Stimulated activated CD4-positive, alpha-beta T cell treated with anti-CD3 and anti-CD28 coated beads, Interleukin-2, amount 100 ng/mL, for 24 hours (primary cell): Measurements from ENCODE around the gene MFSD6L.

Experiments
- DNase-seq, 2 donors: peaks; one replicate each; pipeline ENCODE4 v3.0.0-alpha.2; 2020

The MFSD6L gene, protein sequence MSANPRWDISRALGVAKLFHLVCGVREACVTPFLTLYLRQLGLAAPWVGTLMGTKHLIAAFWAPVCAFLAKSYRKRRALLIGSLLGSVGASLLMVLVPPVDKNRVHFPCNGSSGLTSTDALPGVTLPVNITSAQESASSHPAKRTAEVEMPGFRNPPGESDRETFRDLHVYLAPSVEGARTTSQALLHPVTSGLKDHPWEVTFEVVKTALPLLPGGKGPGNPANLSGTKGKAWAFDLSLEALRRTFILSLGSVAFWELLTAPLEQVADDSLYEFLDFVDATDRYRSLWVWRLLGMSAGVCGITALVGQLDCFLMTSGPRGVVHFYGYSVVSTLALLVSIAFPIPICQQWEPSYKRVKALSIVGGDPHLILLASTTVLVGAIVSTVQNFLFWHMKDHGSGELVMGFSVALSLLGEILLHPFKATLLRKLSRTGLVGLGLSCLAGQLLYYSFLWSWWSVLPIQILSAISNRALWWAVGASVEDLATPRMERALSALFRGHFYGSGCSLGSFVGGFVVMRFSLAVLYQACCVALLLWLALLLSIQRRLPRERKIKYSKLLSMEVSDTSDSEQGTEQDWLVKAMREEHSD

DNA sequence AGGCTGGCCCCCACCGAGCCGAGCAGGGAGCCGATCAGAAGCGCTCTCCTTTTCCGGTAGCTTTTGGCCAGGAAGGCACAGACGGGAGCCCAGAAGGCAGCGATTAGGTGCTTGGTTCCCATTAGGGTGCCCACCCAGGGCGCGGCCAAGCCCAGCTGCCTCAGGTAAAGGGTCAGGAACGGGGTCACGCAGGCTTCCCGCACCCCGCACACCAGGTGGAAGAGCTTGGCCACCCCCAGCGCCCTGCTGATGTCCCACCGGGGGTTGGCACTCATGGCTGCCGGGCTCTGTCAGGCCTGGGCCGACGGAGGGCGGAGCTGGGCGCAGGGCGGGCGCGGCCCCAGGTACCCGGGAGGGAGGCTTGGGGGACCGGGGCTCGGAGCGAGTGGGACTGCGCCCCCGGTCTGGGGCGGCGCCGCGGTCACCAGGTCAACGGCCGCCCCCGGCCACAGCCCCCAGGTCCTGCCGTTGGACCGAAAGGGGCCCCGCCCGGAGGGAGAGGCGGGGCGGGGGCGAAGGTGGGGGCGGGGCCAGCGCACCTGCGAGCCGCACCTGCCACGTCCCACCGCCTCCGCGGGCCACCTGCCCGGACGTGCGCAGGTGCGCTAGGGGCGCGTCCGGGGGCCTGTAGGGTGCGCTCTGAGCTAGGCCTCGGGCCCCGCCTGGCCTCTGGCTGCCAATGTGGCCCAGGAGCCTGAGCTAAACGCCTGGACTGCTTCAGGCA, at the start of gene MFSD6L:
TSS of gene MFSD6L (minus strand) at position 520 of the 724 bp plus-strand sequence. CDS start at position 275, 245 bp downstream.
- DNase-seq: no peak

DNA sequence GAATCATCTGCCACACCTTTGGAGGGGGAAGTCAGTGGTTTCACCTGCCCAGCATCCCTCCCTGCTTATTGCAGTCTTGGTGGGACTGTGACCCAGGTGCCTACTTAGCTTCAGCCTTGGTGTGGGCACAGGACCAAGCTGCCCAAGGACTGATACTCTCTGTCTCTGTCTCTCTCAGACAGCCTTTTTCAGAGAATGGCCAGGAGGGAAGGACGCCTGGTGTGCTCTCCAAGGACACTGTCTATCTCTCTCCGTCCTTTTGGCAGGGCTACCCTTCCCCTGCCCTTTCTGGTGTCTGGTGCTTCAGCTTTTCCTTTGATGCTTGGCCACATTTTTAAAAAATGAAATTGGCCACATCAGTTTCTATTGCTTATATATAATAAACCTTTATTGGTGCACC, 48.7 kb upstream of the MFSD6L start:
- DNase-seq: no peak

DNA sequence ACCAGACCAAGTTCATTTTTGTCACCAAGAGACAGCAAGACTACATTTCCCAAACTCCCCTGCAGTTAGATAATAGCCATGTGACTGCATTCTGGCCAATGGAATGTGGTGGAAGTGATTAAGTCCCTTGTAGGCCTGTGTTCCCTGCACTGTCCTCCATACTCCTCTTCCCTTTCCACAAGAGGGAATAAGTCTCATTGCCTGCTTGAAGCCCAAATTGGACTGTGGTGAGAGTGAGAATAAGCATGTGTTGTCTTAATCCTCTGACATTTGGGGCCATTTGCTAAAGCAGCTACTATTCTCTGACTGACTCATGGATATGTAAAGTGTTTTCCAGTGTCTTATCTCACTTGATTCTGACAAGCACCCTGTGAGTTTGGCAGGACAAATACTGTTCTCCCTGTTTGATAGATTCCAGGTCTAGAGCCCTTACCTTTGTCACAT, 47.6 kb upstream of the MFSD6L start:
- no peak for DNase-seq

GRCh38 chr17:8844229-8845218, 45.4 kb upstream of the MFSD6L start:
- DNase-seq: no peak

DNA sequence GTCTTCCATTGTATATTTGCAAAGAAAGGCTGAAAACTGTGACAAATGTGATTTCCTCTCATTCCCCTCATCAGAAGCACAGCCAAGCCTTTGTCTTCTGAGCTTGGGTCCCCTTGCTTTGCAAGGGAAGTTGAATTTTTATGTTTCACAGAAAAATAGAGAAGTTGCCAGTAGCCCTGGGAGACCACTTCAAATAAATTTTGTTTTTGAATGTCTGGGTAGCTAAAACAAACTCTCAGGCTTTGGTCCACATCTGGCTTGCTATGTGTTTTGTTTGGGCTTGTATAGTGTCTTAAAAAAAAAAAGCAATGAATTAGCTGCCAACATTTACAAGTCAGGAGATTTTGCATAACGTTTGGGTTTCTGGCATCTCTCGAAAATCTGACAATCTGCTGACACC, 44.2 kb upstream of the MFSD6L start:
- DNase-seq: no peak

DNA sequence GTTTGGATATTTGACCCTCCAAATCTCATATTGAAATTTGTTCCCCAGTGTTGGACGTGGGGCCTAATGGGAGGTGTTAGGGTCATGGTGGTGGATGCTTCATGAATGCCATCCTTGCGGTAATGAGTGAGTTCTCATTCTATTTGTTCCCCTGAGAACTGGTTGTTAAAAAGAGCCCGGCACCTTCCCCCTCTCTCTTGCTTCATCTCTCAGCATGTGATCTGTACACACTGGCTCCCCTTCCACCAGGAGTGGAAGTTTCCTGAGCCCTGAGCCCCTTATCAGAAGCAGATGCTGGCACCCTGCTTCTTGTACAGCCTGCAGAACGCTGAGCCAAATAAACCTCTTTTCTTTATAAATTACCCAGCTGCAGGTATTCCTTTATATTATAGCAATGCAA, 42.7 kb upstream of the MFSD6L start:
- no peak for DNase-seq

DNA sequence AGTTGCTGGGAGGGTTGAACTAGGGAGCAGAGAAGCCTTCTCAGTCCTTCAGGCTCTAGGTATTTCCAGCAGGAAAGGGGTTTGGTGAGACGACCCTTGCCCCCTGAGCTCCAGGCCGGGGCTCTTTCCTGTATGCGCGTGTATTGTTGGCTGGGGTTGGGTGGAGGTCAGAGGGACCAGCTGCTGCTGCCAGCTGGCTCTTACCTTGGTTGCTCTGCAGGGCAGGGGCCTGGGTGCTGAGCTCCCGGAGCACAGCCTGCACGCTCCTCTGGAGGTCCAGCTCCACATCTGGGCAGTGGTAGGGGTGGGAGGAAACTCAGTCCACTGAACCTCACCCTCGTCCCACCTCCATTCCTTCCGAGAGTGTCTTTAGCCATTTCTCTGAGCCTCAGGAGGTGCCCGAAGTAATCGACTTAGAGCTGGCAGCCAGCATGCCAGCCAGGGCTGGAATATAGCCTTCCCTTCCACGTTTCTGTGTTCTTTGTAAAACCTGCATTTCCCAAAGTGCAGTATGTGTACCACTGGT, 40.3 kb upstream of the MFSD6L start:
- no peak for DNase-seq

DNA sequence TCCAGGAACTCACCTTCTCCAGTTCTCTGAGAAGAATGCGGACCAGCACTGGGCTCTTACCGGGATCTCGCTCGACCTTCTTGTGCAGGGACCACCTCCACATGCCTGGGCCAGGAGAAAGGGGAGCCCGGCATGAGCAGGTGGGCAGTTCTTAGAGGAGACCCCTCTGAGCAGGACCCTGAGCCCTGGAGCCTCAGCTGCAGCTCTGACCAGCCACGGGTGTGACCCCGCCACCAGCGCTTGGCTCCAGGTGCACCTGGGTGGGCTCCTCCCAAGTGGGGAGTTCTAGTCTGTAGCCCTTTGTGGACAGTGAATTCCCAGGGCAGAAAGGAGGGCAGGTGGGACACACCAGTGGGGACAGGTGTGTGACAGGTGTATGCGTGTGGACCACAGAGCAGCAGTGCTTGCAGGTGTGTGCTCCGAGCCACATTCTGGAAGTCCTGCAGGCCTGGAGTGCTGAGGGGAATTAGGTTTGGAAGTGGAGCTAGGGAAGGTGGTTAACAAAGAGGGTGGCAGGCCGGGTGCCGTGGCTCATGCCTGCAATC, 39.5 kb upstream of the MFSD6L start:
- no peak for DNase-seq

DNA sequence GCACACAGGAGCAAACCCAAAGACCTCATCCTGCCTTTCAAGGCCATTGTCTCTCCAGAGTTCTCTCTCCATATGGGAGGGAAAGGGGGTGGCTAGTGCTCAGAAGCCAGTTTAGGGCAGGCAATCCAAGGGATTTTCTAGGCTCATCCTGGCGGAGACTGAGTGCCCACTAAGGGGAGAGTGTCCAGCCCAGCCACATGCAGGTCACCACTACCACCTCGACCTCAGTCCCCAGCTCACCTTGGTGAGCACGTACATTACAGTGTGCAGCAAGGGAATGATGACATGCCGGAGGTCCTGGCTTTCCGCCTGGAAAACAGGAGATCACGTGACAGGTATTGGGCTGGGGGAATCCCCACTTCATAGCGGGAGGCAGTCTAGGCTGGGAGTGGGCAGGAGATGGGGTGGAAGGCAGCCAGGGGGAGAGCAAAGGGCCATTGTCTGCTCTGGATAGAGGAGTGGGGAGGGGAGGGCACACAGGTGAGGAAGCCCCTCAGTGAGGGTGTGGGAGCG, 38.5 kb upstream of the MFSD6L start:
- DNase-seq: no peak

DNA sequence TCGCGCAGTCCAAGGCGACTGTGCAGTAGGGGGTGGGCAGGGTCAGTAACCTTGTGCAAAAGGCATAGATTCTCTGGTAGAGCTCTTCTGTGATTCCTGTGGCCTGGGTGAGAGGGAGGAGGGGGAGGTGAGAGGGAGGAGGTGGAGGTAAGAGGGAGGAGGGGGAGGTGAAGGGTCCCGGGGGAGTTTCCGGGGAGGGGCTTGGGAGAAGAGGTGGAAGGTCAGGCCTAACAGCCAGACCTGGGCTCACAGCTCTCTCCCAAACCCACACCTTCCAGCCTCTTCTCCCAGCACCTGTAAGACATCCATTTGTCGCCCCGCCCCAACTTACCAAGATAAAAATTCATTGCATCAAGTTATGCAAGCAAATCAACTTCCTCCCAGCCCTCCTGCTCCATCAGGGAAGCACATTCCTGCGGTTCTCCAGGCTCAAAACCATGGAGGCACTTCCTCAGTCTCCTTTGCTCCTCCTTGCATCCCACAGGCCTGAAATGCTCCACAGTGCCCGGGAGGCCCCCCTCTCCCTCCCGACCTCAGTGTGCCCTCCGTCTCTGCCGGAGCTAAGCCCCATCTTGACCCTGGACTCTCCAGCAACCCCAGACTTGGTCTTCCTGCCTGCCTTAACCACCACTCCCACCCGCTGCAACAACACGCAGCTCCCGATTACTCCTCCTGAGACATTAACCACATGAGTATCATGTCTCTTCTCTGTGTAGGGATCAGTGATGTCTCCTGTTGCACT, 37.8 kb upstream of the MFSD6L start:
- no peak for DNase-seq

GRCh38 chr17:8835631-8836364, 36.6 kb upstream of the MFSD6L start:
- no peak for DNase-seq

GRCh38 chr17:8835106-8835505, 35.9 kb upstream of the MFSD6L start:
- DNase-seq: no peak

DNA sequence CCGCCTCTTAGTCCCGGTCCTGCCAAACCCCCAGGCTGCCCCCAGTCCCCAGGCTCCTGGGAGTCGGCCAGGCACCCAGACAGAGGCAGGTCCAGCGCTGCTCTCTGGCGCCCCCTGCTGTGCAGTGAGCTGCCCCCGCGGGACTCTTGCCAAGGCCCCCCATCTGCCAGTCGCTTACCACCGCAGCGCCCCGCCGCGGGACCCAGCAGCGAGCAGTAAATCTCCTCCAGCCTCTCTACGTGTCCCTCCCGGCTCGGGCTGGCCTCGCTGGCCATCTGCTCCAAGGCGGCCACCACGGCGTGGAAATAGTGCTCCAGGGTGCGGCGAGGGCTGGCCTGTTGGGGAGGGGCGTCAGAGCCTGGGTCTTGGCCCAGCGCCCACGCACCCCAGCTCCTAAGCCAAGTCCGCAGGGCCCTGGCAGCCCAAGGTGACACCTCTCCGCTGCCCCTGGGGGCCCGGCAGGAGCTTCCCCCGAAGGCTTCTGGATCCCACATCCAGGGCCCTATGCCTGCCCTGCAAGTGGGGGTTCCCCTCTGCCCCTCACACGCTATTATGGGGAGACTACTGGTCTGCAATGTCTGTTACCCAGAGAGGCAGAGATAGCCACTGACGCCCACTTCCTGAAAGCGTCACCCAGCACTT, 33.7 kb upstream of the MFSD6L start:
- peak; percentile 46 to 63 for DNase-seq

- no peak for DNase-seq
Measured at GRCh38 chr17:8831234-8831849, 32.2 kb upstream of the MFSD6L start.

DNA sequence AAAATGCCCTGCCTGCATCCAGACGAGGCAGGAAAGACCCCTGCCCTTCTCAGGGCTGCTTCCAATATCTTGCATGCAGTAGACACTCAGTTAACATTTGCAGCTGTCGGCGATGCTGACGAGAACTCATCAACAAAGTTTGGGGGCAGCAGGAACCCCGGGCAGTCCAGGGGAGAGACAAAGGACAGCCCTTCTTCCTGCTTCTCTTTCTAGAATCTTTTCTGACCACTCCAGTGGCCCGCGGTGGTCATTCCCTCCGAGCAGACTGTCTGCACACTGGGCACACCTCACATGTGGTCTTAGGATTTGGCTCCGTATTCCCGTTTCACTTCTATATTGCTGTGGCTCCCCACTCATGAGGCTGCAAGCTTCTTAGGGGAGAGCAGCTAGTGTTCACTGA, 31.0 kb upstream of the MFSD6L start:
- DNase-seq: no peak

- no peak for DNase-seq
Measured at GRCh38 chr17:8829036-8829941, 30.1 kb upstream of the MFSD6L start.

DNA sequence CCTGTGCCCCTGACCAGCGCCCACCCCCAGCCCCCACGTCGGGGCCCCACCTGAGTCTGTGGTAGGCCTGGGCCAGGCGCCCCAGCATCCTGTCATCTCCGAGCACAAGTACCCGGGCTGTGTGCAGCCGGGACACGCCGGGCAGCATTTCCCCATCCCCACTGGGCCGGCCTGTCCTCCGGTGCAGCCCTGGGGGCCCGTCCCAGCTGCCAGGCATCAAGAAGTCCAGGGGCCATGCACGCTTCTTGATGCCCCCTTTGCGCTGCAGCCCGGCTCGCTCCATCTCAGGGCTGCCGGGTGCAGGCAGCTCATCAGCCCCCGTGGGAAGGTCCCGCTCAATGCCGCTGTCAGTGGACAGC, 29.3 kb upstream of the MFSD6L start:
- DNase-seq: no peak

DNA sequence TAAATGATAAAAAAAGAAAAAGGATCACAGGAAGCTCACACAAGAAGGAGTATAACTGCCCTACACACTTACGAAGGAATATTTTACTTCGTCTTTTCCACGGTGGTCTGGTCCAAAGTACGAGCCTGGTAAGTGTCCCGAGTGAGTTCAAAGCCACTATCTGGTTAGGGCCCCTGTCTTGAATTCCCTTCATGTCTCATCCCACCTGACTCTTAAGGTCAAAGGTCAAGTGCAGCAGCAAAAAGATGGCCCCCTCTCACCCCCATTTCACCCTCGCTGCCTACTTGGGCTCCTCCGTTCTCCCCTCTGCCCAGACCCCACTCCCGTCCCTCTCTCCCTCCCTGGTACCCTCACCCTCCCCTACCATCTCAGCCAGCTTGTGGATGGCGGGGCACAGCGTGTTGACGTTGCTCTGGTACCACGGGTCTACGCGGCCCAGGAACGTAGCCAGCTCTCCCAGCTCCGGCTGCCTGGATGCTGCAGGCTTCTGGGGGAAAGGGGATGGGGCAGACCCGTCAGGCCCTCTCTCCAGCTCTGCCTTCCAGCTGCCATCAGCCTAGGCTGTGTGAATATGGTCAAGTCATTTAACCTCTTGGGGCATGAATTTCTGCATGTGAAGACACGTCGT, 27.8 kb upstream of the MFSD6L start:
- no peak for DNase-seq
